ENCODE data around the gene TLE1. TPM values are rescaled to one million over a fixed set of nuclear protein-coding genes. Genes with fewer than 3 reads are reported as not detected.

Gene TLE1
- total RNA-seq, 1 experiment from 2014 or later: 17.3 TPM

DNA sequence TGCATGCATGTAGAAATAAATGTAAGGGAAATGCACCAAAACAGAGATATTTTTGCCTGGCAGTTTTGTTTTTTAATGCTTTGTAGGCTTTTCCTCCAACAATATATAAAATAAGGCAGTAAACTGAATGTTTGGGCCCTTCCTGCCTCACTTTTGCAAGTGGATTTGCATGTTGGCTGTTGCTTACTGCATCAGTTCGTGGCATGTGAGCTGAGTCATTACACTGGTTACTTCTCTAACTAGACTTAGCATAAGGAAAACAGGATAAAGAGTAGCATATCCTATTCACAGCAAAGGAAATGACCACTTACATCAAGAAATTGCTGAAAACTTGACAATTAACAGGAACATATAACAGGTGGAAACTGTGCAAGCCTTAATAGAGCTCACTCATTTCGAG lies 113.4 kb downstream of the TLE1 start:
- H3K9ac ChIP-seq (ENCODE audit: low read length): no peak overlapping the region
- no peak overlapping the region for H3K4me3 ChIP-seq (replicated peaks in 1 of 2; ENCODE audit: low read depth in 1 of 2, low read length in 2 of 2)
- H4K20me1 ChIP-seq (ENCODE audit: insufficient read depth): no peaks in the 10 kb centered on the region
- H3K4me1 ChIP-seq (ENCODE audit: control insufficient read depth in 1 of 2, insufficient read depth in 2 of 2, low read length in 2 of 2): peaks cover 0 to 8% of the 10 kb centered on the region in 2 experiments; a peak in 1 of 4 replicates
- no peak overlapping the region for H3K4me2 ChIP-seq (ENCODE audit: low read length)
- ChIA-PET POLR2A (no interaction called here), CTCF (no interaction called here), RAD21 (ENCODE audit: low non-redundant PET in 1 of 2, low total read pairs in 2 of 2, uncharacterized antibody in 2 of 2, unreplicated experiment in 2 of 2) (no interaction called here)
- no peak overlapping the region for H2AFZ ChIP-seq (ENCODE audit: low read depth, low read length, poor library complexity, severe bottlenecking)
- H3K27me3 ChIP-seq (ENCODE audit: insufficient read depth, low read length): no peaks in the 10 kb centered on the region
- H3K79me2 ChIP-seq (ENCODE audit: insufficient read depth, low read length): no peaks in the 10 kb centered on the region
- no TSS peak for BruUV-seq (replicated peaks)
- H3K9me2 ChIP-seq (ENCODE audit: insufficient read depth): no peaks in the 10 kb centered on the region
- intact Hi-C loops (cut with micrococcal nuclease): no loop called here
- ATAC-seq (no peak), DNase-seq (ENCODE audit: low read depth, low spot score) (no peak)
- TF ChIP-seq EZH2phosphoT487 (IDR thresholded peaks at IDR 0.05; ENCODE audit: borderline replicate concordance) (no peak), TCF7L2 (IDR thresholded peaks at IDR 0.05; ENCODE audit: borderline replicate concordance, extremely low read depth, insufficient read depth, insufficient read length) (no peak), POLR2A (IDR thresholded peaks at IDR 0.05; ENCODE audit: borderline replicate concordance, extremely low read depth, insufficient read depth, insufficient read length) (no peak), SIN3A (IDR thresholded peaks at IDR 0.05; ENCODE audit: low read depth) (no peak), CBX3 (IDR thresholded peaks at IDR 0.05; ENCODE audit: low read depth) (no peak), ZFX (IDR thresholded peaks at IDR 0.05) (no peak), POLR2AphosphoS5 (IDR thresholded peaks at IDR 0.05; ENCODE audit: low read depth, low read length) (no peak), ELF1 (IDR thresholded peaks at IDR 0.05; ENCODE audit: borderline replicate concordance, low read depth) (no peak), SP1 (IDR thresholded peaks at IDR 0.05; ENCODE audit: low read depth) (no peak), ATF3 (IDR thresholded peaks at IDR 0.05) (no peak), RAD21 (IDR thresholded peaks at IDR 0.05; ENCODE audit: low read depth) (no peak), SRF (IDR thresholded peaks at IDR 0.05; ENCODE audit: low read depth) (no peak), EZH2 (IDR thresholded peaks at IDR 0.05) (no peak), CEBPB (IDR thresholded peaks at IDR 0.05; ENCODE audit: low read depth) (no peak), YY1 (IDR thresholded peaks at IDR 0.05; ENCODE audit: extremely low read depth, insufficient replicate concordance, low read depth, low read length) (no peak), ZNF274 (IDR thresholded peaks at IDR 0.05; ENCODE audit: low read depth, low read length) (no peak), EGR1 (IDR thresholded peaks at IDR 0.05; ENCODE audit: low read depth) (no peak)
- TF ChIP-seq, protein P1, sequence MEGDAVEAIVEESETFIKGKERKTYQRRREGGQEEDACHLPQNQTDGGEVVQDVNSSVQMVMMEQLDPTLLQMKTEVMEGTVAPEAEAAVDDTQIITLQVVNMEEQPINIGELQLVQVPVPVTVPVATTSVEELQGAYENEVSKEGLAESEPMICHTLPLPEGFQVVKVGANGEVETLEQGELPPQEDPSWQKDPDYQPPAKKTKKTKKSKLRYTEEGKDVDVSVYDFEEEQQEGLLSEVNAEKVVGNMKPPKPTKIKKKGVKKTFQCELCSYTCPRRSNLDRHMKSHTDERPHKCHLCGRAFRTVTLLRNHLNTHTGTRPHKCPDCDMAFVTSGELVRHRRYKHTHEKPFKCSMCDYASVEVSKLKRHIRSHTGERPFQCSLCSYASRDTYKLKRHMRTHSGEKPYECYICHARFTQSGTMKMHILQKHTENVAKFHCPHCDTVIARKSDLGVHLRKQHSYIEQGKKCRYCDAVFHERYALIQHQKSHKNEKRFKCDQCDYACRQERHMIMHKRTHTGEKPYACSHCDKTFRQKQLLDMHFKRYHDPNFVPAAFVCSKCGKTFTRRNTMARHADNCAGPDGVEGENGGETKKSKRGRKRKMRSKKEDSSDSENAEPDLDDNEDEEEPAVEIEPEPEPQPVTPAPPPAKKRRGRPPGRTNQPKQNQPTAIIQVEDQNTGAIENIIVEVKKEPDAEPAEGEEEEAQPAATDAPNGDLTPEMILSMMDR (IDR thresholded peaks at IDR 0.05 in 2 of 3, conservative IDR thresholded peaks at IDR 0.05 in 1 of 3; ENCODE audit: borderline replicate concordance in 1 of 3, insufficient read depth in 1 of 3, low read depth in 2 of 3, low read length in 2 of 3): no peak
- TF ChIP-seq, protein P2, sequence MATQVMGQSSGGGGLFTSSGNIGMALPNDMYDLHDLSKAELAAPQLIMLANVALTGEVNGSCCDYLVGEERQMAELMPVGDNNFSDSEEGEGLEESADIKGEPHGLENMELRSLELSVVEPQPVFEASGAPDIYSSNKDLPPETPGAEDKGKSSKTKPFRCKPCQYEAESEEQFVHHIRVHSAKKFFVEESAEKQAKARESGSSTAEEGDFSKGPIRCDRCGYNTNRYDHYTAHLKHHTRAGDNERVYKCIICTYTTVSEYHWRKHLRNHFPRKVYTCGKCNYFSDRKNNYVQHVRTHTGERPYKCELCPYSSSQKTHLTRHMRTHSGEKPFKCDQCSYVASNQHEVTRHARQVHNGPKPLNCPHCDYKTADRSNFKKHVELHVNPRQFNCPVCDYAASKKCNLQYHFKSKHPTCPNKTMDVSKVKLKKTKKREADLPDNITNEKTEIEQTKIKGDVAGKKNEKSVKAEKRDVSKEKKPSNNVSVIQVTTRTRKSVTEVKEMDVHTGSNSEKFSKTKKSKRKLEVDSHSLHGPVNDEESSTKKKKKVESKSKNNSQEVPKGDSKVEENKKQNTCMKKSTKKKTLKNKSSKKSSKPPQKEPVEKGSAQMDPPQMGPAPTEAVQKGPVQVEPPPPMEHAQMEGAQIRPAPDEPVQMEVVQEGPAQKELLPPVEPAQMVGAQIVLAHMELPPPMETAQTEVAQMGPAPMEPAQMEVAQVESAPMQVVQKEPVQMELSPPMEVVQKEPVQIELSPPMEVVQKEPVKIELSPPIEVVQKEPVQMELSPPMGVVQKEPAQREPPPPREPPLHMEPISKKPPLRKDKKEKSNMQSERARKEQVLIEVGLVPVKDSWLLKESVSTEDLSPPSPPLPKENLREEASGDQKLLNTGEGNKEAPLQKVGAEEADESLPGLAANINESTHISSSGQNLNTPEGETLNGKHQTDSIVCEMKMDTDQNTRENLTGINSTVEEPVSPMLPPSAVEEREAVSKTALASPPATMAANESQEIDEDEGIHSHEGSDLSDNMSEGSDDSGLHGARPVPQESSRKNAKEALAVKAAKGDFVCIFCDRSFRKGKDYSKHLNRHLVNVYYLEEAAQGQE (IDR thresholded peaks at IDR 0.05; ENCODE audit: low read depth): no peak
- TF ChIP-seq, protein P3, sequence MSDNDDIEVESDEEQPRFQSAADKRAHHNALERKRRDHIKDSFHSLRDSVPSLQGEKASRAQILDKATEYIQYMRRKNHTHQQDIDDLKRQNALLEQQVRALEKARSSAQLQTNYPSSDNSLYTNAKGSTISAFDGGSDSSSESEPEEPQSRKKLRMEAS (IDR thresholded peaks at IDR 0.05): no peak
- H3K27ac ChIP-seq (ENCODE audit: low read depth, low read length): no peak overlapping the region
- H3K36me3 ChIP-seq (ENCODE audit: control insufficient read depth in 1 of 2, insufficient read depth in 2 of 2, low read length in 2 of 2): no peaks in the 10 kb centered on the region
- no peaks in the 10 kb centered on the region for H3K9me3 ChIP-seq (ENCODE audit: control insufficient read depth in 1 of 2, insufficient read depth in 1 of 2, low read depth in 1 of 2, low read length in 2 of 2)

All from HCT116 (cell line).